Heart left ventricle (tissue), 16 donors: ENCODE data around the gene DAD1. TPM values are rescaled to one million over a fixed set of nuclear protein-coding genes. Genes with fewer than 3 reads are reported as not detected.
"Not testable (repeated sequence)": the region's sequence is repeated elsewhere in the genome, so short reads cannot be mapped to it uniquely, and the experiment has no call there.

Experiments
- ATAC-seq, 4 donors: fragments of 200-7000 bp; cut with Tn5 transposase; one replicate each; pipeline ENCODE4 v1.9.1; 2020 to 2022; ENCODE audit warnings: moderate library complexity in 4 of 4, mild to moderate bottlenecking in 3 of 4, moderate number of reproducible peaks in 1 of 4
- DNase-seq, 5 donors: peaks; one replicate each; pipeline ENCODE4 v3.0.0-alpha.2; 2020
- H3K27ac ChIP-seq, 12 donors: fragments of 200-600 bp; sonication (generic) in 4 of 12; one replicate each; pipeline versions ENCODE4 v1.5.0 to v1.8.0; 2016 to 2022; ENCODE audit warnings: mild to moderate bottlenecking in 2 of 12
- H3K27me3 ChIP-seq, 9 donors: fragments of 200-600 bp; sonication (generic) in 2 of 9; one replicate each; pipeline versions ENCODE4 v1.5.1 to v1.8.0; 2016 to 2022; ENCODE audit warnings: mild to moderate bottlenecking in 3 of 9
- H3K36me3 ChIP-seq, 9 donors: fragments of 200-600 bp; sonication (generic) in 2 of 9; one replicate each; pipeline versions ENCODE4 v1.5.0 to v1.8.0; 2018 to 2022; ENCODE audit warnings: mild to moderate bottlenecking in 2 of 9
- H3K4me1 ChIP-seq, 12 donors: fragments of 200-600 bp; sonication (generic) in 4 of 12; one replicate each; pipeline versions ENCODE4 v1.5.0 to v1.8.0; 2016 to 2022; ENCODE audit warnings: mild to moderate bottlenecking in 3 of 12
- H3K4me3 ChIP-seq, 12 donors: fragments of 200-600 bp; sonication (generic) in 4 of 12; one replicate each; pipeline versions ENCODE4 v1.5.0 to v1.8.0; 2017 to 2022; ENCODE audit warnings: mild to moderate bottlenecking in 9 of 12, moderate library complexity in 4 of 12
- H3K9me3 ChIP-seq, 12 donors: fragments of 200-600 bp; sonication (generic) in 4 of 12; one replicate each; pipeline versions ENCODE4 v1.5.0 to v1.8.0; 2016 to 2022; ENCODE audit warnings: mild to moderate bottlenecking in 1 of 12
- POLR2A ChIP-seq, 2 donors: fragments of 450-650 bp; IDR thresholded peaks; one replicate each; pipeline ENCODE4 v1.6.1; 2017; ENCODE audit warnings: antibody characterized with exemption in 2 of 2, mild to moderate bottlenecking in 2 of 2, moderate library complexity in 2 of 2
- WGBS, 4 donors: extraction: QIAGEN DNeasy Blood & Tissue Kit in 2 of 4; methylation state at CpG; one replicate each; pipeline versions ENCODE4 v1.1.5 to v1.1.7; 2013 to 2018; 5-methylcytosine and 5-hydroxymethylcytosine counted together
- intact Hi-C, 10 donors: fragments of 100-400 bp; cut with DNase I; formaldehyde crosslinking; loops; one replicate each; pipeline versions ENCODE4 v1.11.1 to v1.14.2; 2022
- polyA plus RNA-seq, 2 donors: library from polyadenylated mRNA; stranded (reverse); fragments of 200-250 nt; gene quantifications; one replicate each; pipeline ENCODE4 v1.2.3, GENCODE V29; 2013
- total RNA-seq, 9 donors: library from RNA; depleted of rRNA in 2 of 9; stranded (reverse); fragments of >200 nt in 2 of 9; fragmentation: NEBNext Ultra II Directional in 3 of 9; extraction: Animal tissue kit (Norgen Biotek cat#: 25700) in 3 of 9; gene quantifications; one replicate each; pipeline versions ENCODE4 v1.1.0 to v1.2.4, GENCODE V29; 2016 to 2023
- TF ChIP-seq, protein P1 (sequence below), 12 donors: fragments of 200-600 bp; sonication (generic) in 4 of 12; IDR thresholded peaks; one replicate each; pipeline versions ENCODE4 v1.5.0 to v1.8.0; 2018 to 2022; ENCODE audit warnings: antibody characterized with exemption in 12 of 12, mild to moderate bottlenecking in 5 of 12
- donor health status: ischemic (EF 13 %, LVEDD 7.1; RV severe dilation, severe dysfunction).
- donor health status: healthy with polysubstance abuse.
- donor health status: DM: no; HTN: yes; CAD: no.
- donor health status: DM: no; HTN: no; CAD: no.
- donor health status: ischemic (EF 25% LVEDD 6.9; RV normal size, moderate dysfunction).
- donor health status: ischemic (EF 25% LVEDD 5.7; RV mildly dilated, moderate dysfunction).
- donor health status: healthy.
- donor health status: DM: yes; HTN: yes; CAD: no.
- donor health status: ischemic (EF 35%, LVEDD 5.7; RV mildly dilated, moderate dysfunction).
- donor health status: nonischemic (EF 11% LVEDD 7.7; RV severe dilation, severe dysfunction).
- donor health status: DM: yes; HTN: yes; CAD: no.
- donor health status: PGD.
- donor health status: ischemic (EF 29% LVEDD 5.4; RV normal size, mild dysfunction).
- donor health status: nonischemic (EF 23%, LVEDD 6.1; RV moderate dilation, normal function).

Gene DAD1
- total and polyA plus RNA-seq, 11 donors, result 108 to 402 (median 147) TPM

DNA sequence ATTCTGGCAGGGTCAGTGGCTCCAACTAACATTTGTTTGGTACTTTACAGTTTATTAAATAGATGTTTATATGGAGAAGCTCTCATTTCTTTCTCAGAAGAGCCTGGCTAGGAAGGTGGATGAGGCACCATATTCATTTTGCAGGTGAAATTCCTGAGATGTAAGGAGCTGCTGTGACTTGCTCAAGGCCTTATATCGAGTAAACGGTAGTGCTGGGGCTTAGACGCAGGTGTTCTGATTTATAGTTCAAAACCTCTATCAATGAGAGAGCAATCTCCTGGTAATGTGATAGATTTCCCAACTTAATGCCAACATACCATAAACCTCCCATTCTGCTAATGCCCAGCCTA lies 42.3 kb downstream of the DAD1 start:
- Histone ChIP-seq H3K27ac (peak overlapping the region in 11 of 12 donors; percentile 17 to 87 (median 64)), H3K9me3 (no peaks in the 10 kb centered on the region), H3K36me3 (no peaks in the 10 kb centered on the region), H3K4me3 (no peak overlapping the region), H3K27me3 (no peaks in the 10 kb centered on the region), H3K4me1 (peaks cover 0 to 73% (median 24%) of the 10 kb centered on the region in 12 donors)
- TF ChIP-seq, protein P1, sequence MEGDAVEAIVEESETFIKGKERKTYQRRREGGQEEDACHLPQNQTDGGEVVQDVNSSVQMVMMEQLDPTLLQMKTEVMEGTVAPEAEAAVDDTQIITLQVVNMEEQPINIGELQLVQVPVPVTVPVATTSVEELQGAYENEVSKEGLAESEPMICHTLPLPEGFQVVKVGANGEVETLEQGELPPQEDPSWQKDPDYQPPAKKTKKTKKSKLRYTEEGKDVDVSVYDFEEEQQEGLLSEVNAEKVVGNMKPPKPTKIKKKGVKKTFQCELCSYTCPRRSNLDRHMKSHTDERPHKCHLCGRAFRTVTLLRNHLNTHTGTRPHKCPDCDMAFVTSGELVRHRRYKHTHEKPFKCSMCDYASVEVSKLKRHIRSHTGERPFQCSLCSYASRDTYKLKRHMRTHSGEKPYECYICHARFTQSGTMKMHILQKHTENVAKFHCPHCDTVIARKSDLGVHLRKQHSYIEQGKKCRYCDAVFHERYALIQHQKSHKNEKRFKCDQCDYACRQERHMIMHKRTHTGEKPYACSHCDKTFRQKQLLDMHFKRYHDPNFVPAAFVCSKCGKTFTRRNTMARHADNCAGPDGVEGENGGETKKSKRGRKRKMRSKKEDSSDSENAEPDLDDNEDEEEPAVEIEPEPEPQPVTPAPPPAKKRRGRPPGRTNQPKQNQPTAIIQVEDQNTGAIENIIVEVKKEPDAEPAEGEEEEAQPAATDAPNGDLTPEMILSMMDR (IDR thresholded peaks at IDR 0.05), result no peak
- TF ChIP-seq POLR2A (IDR thresholded peaks at IDR 0.05), result no peak
- intact Hi-C loops, result loop anchor here in 4 of 10 donors (5.0 to 10.0 kb wide), 4 partner anchors 52 to 72 kb away; no protein-coding TSS in a partner anchor
- WGBS, 4 donors, result 93 to 96% (median 93%) methylated on average over 3 of the region's 3 CpGs
- ATAC-seq (no peak), DNase-seq (no peak)

DNA sequence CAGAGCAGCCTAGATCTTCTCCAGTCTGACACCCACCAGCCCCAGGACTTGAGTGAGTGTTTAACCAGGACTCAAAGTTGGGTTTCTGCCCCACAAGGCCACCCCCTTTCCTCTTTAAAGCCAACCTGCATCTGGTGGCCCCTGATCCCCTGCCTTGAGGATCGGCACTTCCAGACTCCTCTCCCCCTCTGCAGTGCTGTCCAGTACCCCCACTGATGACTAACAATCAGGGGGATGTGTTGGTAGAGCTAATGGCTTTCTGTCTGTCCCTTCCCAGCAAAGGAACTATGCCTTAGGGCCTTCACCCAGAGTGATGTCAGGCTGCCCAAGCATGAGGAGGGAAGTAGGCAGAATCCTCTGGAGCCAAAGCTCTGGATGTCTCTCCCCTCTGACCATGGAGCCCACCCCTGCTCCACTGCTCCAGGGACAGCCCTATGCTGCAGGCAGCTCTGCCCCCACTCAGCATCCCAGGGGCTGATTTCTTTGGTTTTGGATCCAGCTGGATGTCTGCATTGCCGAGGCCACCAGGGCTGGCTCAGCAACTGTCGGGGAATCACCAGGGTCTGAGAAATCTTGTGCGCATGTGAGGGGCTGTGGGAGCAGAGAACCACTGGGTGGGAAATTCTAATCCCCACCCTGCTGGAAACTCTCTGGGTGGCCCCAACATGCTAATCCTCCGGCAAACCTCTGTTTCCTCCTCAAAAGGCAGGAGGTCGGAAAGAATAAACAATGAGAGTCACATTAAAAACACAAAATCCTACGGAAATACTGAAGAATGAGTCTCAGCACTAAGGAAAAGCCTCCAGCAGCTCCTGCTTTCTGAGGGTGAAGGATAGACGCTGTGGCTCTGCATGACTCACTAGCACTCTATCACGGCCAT lies 42.9 kb downstream of the DAD1 start:
- no peak for TF ChIP-seq POLR2A (IDR thresholded peaks at IDR 0.05)
- TF ChIP-seq, protein P1 (IDR thresholded peaks at IDR 0.05), result no peak
- no peak for DNase-seq
- intact Hi-C loops, result loop anchor here in 4 of 10 donors (5.0 to 10.0 kb wide), 4 partner anchors 51 to 71 kb away; no protein-coding TSS in a partner anchor
- WGBS, 4 donors, result 50 to 60% (median 54%) methylated on average over 9 of the region's 9 CpGs
- peak overlapping the region in 2 of 12 donors; percentile 10 to 35 for H3K4me3 ChIP-seq
- ATAC-seq, result peak in 3 of 4 donors; percentile 65 to 68 (median 67)
- peak overlapping the region in 11 of 12 donors; percentile 17 to 87 (median 64) for H3K27ac ChIP-seq
- H3K9me3 ChIP-seq, result no peaks in the 10 kb centered on the region
- H3K4me1 ChIP-seq, result peaks cover 0 to 70% (median 24%) of the 10 kb centered on the region in 12 donors
- H3K27me3 ChIP-seq, result no peaks in the 10 kb centered on the region
- H3K36me3 ChIP-seq, result no peaks in the 10 kb centered on the region

DNA sequence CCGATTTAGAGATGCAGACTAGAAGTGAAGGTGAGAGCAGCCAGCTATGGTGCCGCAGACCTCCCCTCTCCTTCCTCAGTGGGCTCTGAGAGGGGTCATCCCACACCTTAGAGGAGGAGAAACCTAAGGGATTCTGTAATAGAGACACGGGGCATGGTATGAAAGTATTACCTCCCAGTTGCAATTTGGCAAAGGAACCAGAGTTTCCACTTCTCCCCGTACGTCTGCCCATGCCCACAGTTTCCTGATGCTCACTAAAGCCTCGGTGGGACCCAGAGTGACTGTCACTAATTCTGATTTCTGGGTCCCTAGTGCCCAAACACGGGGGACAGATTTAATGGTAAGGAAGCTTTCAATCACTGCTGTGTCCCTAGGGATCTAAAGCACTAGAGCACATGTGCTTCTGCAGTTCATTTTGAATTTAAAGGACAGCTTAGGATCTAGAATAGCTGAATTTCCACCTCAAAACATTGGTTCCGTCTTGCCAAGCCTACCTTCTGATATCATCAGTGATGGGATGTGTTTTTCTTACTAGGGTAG lies 44.1 kb downstream of the DAD1 start:
- no peak for DNase-seq
- 63 to 86% (median 78%) methylated on average over 8 of the region's 8 CpGs for WGBS, 4 donors
- no peak for TF ChIP-seq POLR2A (IDR thresholded peaks at IDR 0.05)
- TF ChIP-seq, protein P1 (IDR thresholded peaks at IDR 0.05), result no peak
- Histone ChIP-seq H3K4me3 (peak overlapping the region in 1 of 12 donors; percentile 15), H3K27me3 (no peaks in the 10 kb centered on the region), H3K27ac (peak overlapping the region in 3 of 12 donors; percentile 2 to 87 (median 18)), H3K36me3 (no peaks in the 10 kb centered on the region), H3K4me1 (peaks cover 0 to 70% (median 18%) of the 10 kb centered on the region in 12 donors), H3K9me3 (no peaks in the 10 kb centered on the region)
- ATAC-seq, result no peak
- intact Hi-C loops, result loop anchor here in 4 of 10 donors (5.0 to 10.0 kb wide), 4 partner anchors 50 to 70 kb away; no protein-coding TSS in a partner anchor

GRCh38 chr14:22544406-22544805 lies 44.6 kb downstream of the DAD1 start:
- WGBS, 4 donors, result 78 to 90% (median 84%) methylated on average over 2 of the region's 2 CpGs
- peak overlapping the region in 1 of 12 donors; percentile 15 for H3K4me3 ChIP-seq
- H3K9me3 ChIP-seq, result no peaks in the 10 kb centered on the region
- H3K4me1 ChIP-seq, result peaks cover 0 to 70% (median 18%) of the 10 kb centered on the region in 12 donors
- H3K36me3 ChIP-seq, result no peaks in the 10 kb centered on the region
- TF ChIP-seq, protein P1 (IDR thresholded peaks at IDR 0.05), result no peak
- no peak for TF ChIP-seq POLR2A (IDR thresholded peaks at IDR 0.05)
- no peaks in the 10 kb centered on the region for H3K27me3 ChIP-seq
- intact Hi-C loops, result loop anchor here in 2 of 10 donors (10.0 kb wide), 2 partner anchors 50 to 70 kb away; no protein-coding TSS in a partner anchor
- no peak for DNase-seq
- peak overlapping the region in 2 of 12 donors; percentile 2 to 87 for H3K27ac ChIP-seq
- no peak for ATAC-seq

GRCh38 chr14:22543570-22544357 lies 45.3 kb downstream of the DAD1 start:
- H3K36me3 ChIP-seq, DNase-seq, H3K9me3 ChIP-seq, ATAC-seq, H3K27me3 ChIP-seq: not testable (repeated sequence)
- Histone ChIP-seq H3K27ac (peak overlapping the region in 2 of 12 donors; percentile 2 to 87), H3K4me3 (peak overlapping the region in 1 of 12 donors; percentile 15), H3K4me1 (peaks cover 0 to 69% (median 18%) of the 10 kb centered on the region in 12 donors)
- intact Hi-C loops, result loop anchor here in 2 of 10 donors (10.0 kb wide), 2 partner anchors 49 to 69 kb away; no protein-coding TSS in a partner anchor
- 97 to 98% (median 97%) methylated on average over 13 of the region's 13 CpGs for WGBS, 4 donors
